Spleen (tissue), 11 donors: Measurements from ENCODE around the gene TRIM9. TPM values are rescaled to one million over a fixed set of nuclear protein-coding genes. Genes with fewer than 3 reads are reported as not detected.
"Not testable (repeated sequence)": the region's sequence is repeated elsewhere in the genome, so short reads cannot be mapped to it uniquely, and the experiment has no call there.

Experiments
- DNase-seq: peaks from one replicate; pipeline ENCODE4 v3.0.0-alpha.2; 2020
- H3K27ac ChIP-seq, 8 donors: fragments of 200-600 bp; sonication (generic) in 7 of 8; 1 replicate in 4 of 8; 2 replicates in 4 of 8; pipeline versions ENCODE4 v1.5.0 to v1.8.0; 2016 to 2021; ENCODE audit warnings: inconsistent platforms in 4 of 8, mild to moderate bottlenecking in 4 of 8, moderate library complexity in 1 of 8
- H3K27me3 ChIP-seq, 7 donors: fragments of 200-600 bp; sonication (generic) in 6 of 7; replicated peaks in 1 of 7; 1 replicate in 4 of 7; 2 replicates in 3 of 7; pipeline versions ENCODE4 v1.5.0 to v1.8.0; 2016 to 2021; ENCODE audit warnings: inconsistent platforms in 3 of 7, mild to moderate bottlenecking in 1 of 7
- H3K36me3 ChIP-seq, 6 donors: fragments of 200-600 bp; sonication (generic) in 5 of 6; 1 replicate in 4 of 6; 2 replicates in 2 of 6; pipeline versions ENCODE4 v1.5.0 to v1.8.0; 2016 to 2021; ENCODE audit warnings: inconsistent platforms in 2 of 6
- H3K4me1 ChIP-seq, 6 donors: fragments of 200-600 bp; sonication (generic) in 5 of 6; 1 replicate in 3 of 6; 2 replicates in 3 of 6; pipeline versions ENCODE4 v1.5.0 to v1.8.0; 2016 to 2021; ENCODE audit warnings: inconsistent platforms in 3 of 6
- H3K4me3 ChIP-seq, 8 donors: fragments of 200-600 bp; sonication (generic) in 7 of 8; 1 replicate in 4 of 8; 2 replicates in 4 of 8; pipeline versions ENCODE4 v1.5.0 to v1.8.0; 2016 to 2021; ENCODE audit warnings: inconsistent platforms in 4 of 8, mild to moderate bottlenecking in 4 of 8, moderate library complexity in 2 of 8
- H3K9me3 ChIP-seq, 8 donors: fragments of 200-600 bp; sonication (generic) in 7 of 8; 1 replicate in 4 of 8; 2 replicates in 4 of 8; pipeline versions ENCODE4 v1.5.0 to v1.8.0; 2016 to 2021; ENCODE audit warnings: inconsistent platforms in 4 of 8
- POLR2A ChIP-seq, 3 donors: fragments of 450-650 bp; IDR thresholded peaks; one replicate each; pipeline ENCODE4 v1.5.1; 2017; ENCODE audit warnings: antibody characterized with exemption in 3 of 3, mild to moderate bottlenecking in 1 of 3
- POLR2AphosphoS5 ChIP-seq, 3 donors: sonication (generic); formaldehyde crosslinking; IDR thresholded peaks; one replicate each; pipeline ENCODE4 v1.5.1; 2017; ENCODE audit warnings: antibody characterized with exemption in 3 of 3
- WGBS, 5 donors: extraction: QIAGEN DNeasy Blood & Tissue Kit in 3 of 5; methylation state at CpG; one replicate each; pipeline versions ENCODE4 v1.1.5 to v1.1.7; 2013 to 2018; 5-methylcytosine and 5-hydroxymethylcytosine counted together
- intact Hi-C: fragments of 100-400 bp; cut with DNase I; formaldehyde crosslinking; loops from one replicate; pipeline ENCODE4 v1.15.0; 2023; ENCODE audit warnings: low total_unique reads
- polyA plus RNA-seq, 3 donors: library from polyadenylated mRNA; stranded (reverse); fragments of 200-250 nt; gene quantifications; one replicate each; pipeline ENCODE4 v1.2.1, GENCODE V29; 2013
- total RNA-seq, 7 donors: library from RNA; depleted of rRNA in 3 of 7; stranded (reverse); fragments of >200 nt in 3 of 7; fragmentation: NEBNext Ultra II Directional in 4 of 7; extraction: Animal tissue kit (Norgen Biotek cat#: 25700) in 4 of 7; gene quantifications; one replicate each; pipeline versions ENCODE4 v1.1.0 to v1.2.1, GENCODE V29; 2016 to 2021
- TF ChIP-seq, protein P1 (sequence below), 11 experiments: fragments of 200-600 bp in 7 of 11; fragments of 450-650 bp in 4 of 11; sonication (generic) in 4 of 11; IDR thresholded peaks in 8 of 11; conservative IDR thresholded peaks in 3 of 11; 1 replicate in 7 of 11; 2 replicates in 4 of 11; pipeline versions ENCODE4 v1.4.0 to v1.8.0; 2016 to 2021; ENCODE audit warnings: antibody characterized with exemption in 11 of 11, inconsistent platforms in 4 of 11, mild to moderate bottlenecking in 1 of 11
- donor health status: healthy with polysubstance abuse.
- donor health status: DM: no; HTN: no; CAD: no; lungs with moderate emphysema.
- donor health status: DM: no; HTN: no; CAD: no.
- donor health status: Bipolar disorder and iron deficiency.
- donor health status: healthy.
- donor health status: DM: no; HTN: no; CAD: no.
- donor health status: DM: yes; HTN: yes; CAD: no.

The TRIM9 gene
- total and polyA plus RNA-seq, 10 donors = 0.03 to 3.1 (median 1.1) TPM

DNA sequence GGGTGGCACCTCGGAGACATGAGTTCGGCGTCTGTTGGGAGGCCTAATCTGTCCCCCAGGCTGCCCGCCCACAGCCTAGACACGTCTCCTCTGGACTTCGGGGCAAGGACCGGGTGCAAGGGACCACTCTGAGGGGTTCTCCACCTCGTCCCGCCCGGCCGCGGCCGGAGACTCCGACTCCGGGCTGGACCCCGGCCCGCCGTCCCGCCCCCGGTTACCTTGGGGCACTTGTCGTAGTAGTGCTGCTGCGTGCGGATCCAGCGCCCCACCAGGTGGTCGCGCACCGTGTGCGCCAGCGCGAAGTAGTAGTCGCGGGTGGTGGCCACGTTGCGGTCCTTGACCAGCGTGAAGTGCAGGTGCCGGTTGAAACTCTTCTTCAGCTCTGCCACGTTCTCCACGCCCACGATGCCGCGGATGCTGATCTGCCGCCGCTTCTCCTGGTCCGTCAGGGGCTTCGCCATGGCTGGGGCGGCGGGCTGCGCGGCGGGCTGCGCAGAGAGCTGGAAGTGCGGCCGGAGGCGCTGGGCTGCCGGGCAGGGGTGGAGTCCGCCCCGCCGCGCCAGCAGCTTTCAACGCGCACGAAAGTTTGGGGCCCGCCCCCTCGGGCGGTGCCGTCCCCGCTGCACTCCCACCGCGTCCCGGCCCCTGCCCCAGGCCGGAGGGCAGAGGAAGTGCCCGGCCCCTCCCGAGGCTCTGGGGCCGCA is 150.8 kb downstream of the TRIM9 start, which contains the start of gene PYGL:
Gene PYGL, minus strand, starts transcription at position 541 of the 704 bp plus-strand sequence. Its CDS starts 80 bp downstream, at position 461.
- TF ChIP-seq POLR2A (IDR thresholded peaks at IDR 0.05) (peak in 1 of 3 donors; percentile 22), POLR2AphosphoS5 (IDR thresholded peaks at IDR 0.05) (peak; percentile 80 to 91 (median 86))
- TF ChIP-seq, protein P1, sequence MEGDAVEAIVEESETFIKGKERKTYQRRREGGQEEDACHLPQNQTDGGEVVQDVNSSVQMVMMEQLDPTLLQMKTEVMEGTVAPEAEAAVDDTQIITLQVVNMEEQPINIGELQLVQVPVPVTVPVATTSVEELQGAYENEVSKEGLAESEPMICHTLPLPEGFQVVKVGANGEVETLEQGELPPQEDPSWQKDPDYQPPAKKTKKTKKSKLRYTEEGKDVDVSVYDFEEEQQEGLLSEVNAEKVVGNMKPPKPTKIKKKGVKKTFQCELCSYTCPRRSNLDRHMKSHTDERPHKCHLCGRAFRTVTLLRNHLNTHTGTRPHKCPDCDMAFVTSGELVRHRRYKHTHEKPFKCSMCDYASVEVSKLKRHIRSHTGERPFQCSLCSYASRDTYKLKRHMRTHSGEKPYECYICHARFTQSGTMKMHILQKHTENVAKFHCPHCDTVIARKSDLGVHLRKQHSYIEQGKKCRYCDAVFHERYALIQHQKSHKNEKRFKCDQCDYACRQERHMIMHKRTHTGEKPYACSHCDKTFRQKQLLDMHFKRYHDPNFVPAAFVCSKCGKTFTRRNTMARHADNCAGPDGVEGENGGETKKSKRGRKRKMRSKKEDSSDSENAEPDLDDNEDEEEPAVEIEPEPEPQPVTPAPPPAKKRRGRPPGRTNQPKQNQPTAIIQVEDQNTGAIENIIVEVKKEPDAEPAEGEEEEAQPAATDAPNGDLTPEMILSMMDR (IDR thresholded peaks at IDR 0.05 in 8 of 11, conservative IDR thresholded peaks at IDR 0.05 in 3 of 11) = no peak
- Histone ChIP-seq H3K4me3 (peak within 1 kb of the TSS; percentile 56 to 80 (median 66)), H3K27me3 (peaks cover 0 to 33% (median 6%) of the 10 kb centered on the region in 7 donors), H3K4me1 (peaks cover 0 to 43% (median 23%) of the 10 kb centered on the region in 6 donors), H3K9me3 (peaks cover 0 to 2% (median 0%) of the 10 kb centered on the region in 8 donors), H3K36me3 (peaks cover 0 to 12% (median 0%) of the 10 kb centered on the region in 6 donors), H3K27ac (peak within 1 kb of the TSS in 7 of 8 donors; percentile 79 to 93 (median 87))
- DNase-seq = peak; percentile 94
- intact Hi-C loops = no loop called here
- WGBS, 5 donors = 0 to 1% (median 0%) methylated on average over 4 to 74 of the region's 74 CpGs

DNA sequence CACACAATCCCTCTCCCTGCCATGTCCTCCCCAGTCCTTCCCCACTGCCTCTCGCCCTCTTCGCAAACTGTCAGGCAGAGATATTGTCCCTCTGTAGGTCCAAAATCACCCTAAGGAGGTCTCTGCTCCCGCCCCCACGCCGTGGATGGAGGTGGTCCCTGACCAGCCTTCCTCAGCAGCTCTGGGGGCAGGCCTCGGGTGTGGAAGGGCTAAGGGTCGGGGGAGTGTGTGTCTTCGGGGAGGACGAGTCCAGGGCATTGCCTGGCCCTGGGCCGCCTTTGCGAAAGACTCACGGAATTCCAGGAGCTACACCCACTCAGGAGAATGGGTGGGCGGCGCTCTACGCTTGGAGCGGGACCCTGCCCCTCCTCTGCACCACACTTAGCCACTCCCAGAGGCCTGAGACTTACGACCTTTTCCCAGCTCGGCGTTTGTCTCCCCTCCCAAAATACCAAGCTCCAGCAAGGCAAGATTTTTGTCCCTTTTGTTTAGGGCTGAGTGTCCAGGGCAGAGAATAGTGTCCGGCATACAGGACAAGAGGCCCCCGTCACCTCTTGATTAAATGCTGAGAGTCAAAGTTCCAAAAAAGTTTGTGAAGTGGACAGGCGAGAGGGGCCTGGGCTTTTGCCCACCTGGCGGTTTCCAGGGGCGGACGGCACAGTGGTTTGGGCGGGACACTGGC is 151.5 kb downstream of the TRIM9 start:
- Histone ChIP-seq H3K27me3 (peaks cover 0 to 37% (median 6%) of the 10 kb centered on the region in 7 donors), H3K27ac (peak overlapping the region in 7 of 8 donors; percentile 79 to 93 (median 87)), H3K4me1 (peaks cover 0 to 50% (median 23%) of the 10 kb centered on the region in 6 donors), H3K9me3 (no peaks in the 10 kb centered on the region), H3K36me3 (peaks cover 0 to 12% (median 0%) of the 10 kb centered on the region in 6 donors), H3K4me3 (peak overlapping the region; percentile 56 to 80 (median 66))
- intact Hi-C loops = no loop called here
- DNase-seq = peak; percentile 80
- WGBS, 5 donors = 7 to 15% (median 10%) methylated on average over 20 to 26 of the region's 26 CpGs
- TF ChIP-seq, protein P1 (IDR thresholded peaks at IDR 0.05 in 8 of 11, conservative IDR thresholded peaks at IDR 0.05 in 3 of 11) = no peak
- no peak for TF ChIP-seq POLR2A (IDR thresholded peaks at IDR 0.05)
- TF ChIP-seq POLR2AphosphoS5 (IDR thresholded peaks at IDR 0.05) = peak in 2 of 3 donors; percentile 52 to 58

DNA sequence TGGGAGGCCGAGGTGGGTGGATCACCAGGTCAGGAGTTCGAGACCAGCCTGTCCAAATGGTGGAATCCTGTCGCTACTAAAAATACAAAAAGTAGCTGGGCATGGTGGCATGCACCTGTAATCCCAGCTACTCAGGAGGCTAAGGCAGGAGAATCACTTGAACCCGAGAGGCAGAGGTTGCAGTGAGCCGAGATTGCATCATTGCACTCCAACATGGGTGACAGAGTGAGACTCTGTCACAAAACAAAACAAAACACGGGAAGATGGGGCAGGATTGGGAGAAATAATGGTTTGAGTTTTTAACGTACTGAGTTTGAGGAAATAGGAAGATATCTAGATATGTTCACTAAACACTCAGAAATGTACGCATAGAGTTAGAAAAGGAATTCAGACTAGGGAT is 153.3 kb downstream of the TRIM9 start:
- H3K9me3 ChIP-seq, DNase-seq, intact Hi-C loops: not testable (repeated sequence)
- WGBS, 5 donors = 85 to 96% (median 91%) methylated on average over 8 of the region's 8 CpGs
- Histone ChIP-seq H3K4me3 (peak overlapping the region in 1 of 8 donors; percentile 8), H3K27me3 (peaks cover 0 to 42% (median 6%) of the 10 kb centered on the region in 7 donors), H3K36me3 (peaks cover 0 to 12% (median 0%) of the 10 kb centered on the region in 6 donors), H3K4me1 (peaks cover 0 to 66% (median 23%) of the 10 kb centered on the region in 6 donors), H3K27ac (peak overlapping the region in 2 of 8 donors; percentile 29 to 58)

DNA sequence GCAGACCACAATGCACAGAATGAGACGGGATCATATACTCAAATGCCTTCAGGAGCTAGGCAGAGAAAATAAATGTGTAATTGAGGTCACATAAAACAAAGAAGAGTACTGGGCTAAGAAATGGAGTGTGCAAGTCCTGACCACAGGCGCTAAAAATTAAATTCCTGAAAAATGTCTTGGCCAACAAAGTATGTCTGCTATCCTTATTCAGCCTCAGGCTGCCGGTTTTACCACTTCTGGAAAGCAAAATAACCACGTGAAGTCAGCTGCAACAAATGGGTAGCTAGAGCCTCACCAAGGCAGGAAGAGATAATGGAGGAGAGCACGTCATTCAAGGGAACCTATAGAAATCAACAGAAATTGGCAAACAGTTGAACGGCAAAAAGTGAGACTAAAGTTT is 153.8 kb downstream of the TRIM9 start:
- DNase-seq = no peak
- no peaks in the 10 kb centered on the region for H3K9me3 ChIP-seq
- H3K27me3 ChIP-seq = peaks cover 0 to 42% (median 6%) of the 10 kb centered on the region in 7 donors
- peak overlapping the region in 1 of 8 donors; percentile 8 for H3K4me3 ChIP-seq
- 74 to 85% (median 75%) methylated on average over 6 of the region's 6 CpGs for WGBS, 5 donors
- peak overlapping the region in 4 of 8 donors; percentile 17 to 58 (median 24) for H3K27ac ChIP-seq
- intact Hi-C loops = no loop called here
- peaks cover 0 to 71% (median 23%) of the 10 kb centered on the region in 6 donors for H3K4me1 ChIP-seq
- TF ChIP-seq POLR2AphosphoS5 (IDR thresholded peaks at IDR 0.05) (no peak), POLR2A (IDR thresholded peaks at IDR 0.05) (no peak)
- TF ChIP-seq, protein P1 (IDR thresholded peaks at IDR 0.05 in 8 of 11, conservative IDR thresholded peaks at IDR 0.05 in 3 of 11) = no peak
- peaks cover 0 to 16% (median 0%) of the 10 kb centered on the region in 6 donors for H3K36me3 ChIP-seq
